K562 (cell line): ENCODE results near the gene TECPR2. TPM values are rescaled to one million over a fixed set of nuclear protein-coding genes. Genes with fewer than 3 reads are reported as not detected.

Experiments
- ATF1 ChIP-seq, 2 experiments: fragments of 450-650 bp in 1 of 2; IDR thresholded peaks; 2 replicates each; pipeline ENCODE4 v1.6.1; 2016; ENCODE audit warnings: missing compliant biosample characterization in 1 of 2, missing genetic modification characterization in 1 of 2
- CBFA2T2 ChIP-seq: fragments of 450-650 bp; conservative IDR thresholded peaks from 2 replicates; pipeline ENCODE4 v1.6.1; 2017; ENCODE audit warnings: mild to moderate bottlenecking
- DACH1 ChIP-seq: fragments of 450-650 bp; IDR thresholded peaks from 2 replicates; pipeline ENCODE4 v1.6.1; 2018; ENCODE audit not compliant: partially characterized antibody
- DMBX1 ChIP-seq: fragments of 250-450 bp; sonication (Bioruptor Pico); IDR thresholded peaks from 2 replicates; pipeline ENCODE4 v1.8.0; 2022; ENCODE audit warnings: inconsistent platforms, mild to moderate bottlenecking, moderate library complexity, borderline replicate concordance
- FIP1L1 ChIP-seq: fragments of 200-400 bp; formaldehyde crosslinking; IDR thresholded peaks from 2 replicates; pipeline ENCODE4 v1.6.1; 2018; ENCODE audit warnings: mild to moderate bottlenecking, low read depth, low read length; ENCODE audit not compliant: poor library complexity, severe bottlenecking
- MAFG ChIP-seq: fragments of 450-650 bp; conservative IDR thresholded peaks from 2 replicates; pipeline ENCODE4 v1.6.1; 2016; ENCODE audit warnings: missing genetic modification characterization, missing compliant biosample characterization
- MTA3 ChIP-seq: fragments of 450-650 bp; formaldehyde crosslinking; IDR thresholded peaks from 2 replicates; pipeline ENCODE4 v1.6.1; 2017; ENCODE audit warnings: mild to moderate bottlenecking, borderline replicate concordance
- PYGO2 ChIP-seq: fragments of 450-650 bp; IDR thresholded peaks from 2 replicates; pipeline ENCODE4 v1.6.1; 2016; ENCODE audit warnings: mild to moderate bottlenecking, missing genetic modification characterization, moderate library complexity, missing compliant biosample characterization
- SNRNP70 ChIP-seq: fragments of 200-400 bp; formaldehyde crosslinking; optimal IDR thresholded peaks from 2 replicates; pipeline ENCODE3; 2017; ENCODE audit warnings: low read depth, low read length
- SRF ChIP-seq, 2 experiments: fragments of 250-450, 450-650 bp in 1 of 2; sonication (Bioruptor Pico) in 1 of 2; sonication (generic) in 1 of 2; formaldehyde crosslinking; IDR thresholded peaks; 2 replicates each; pipeline versions ENCODE4 v1.5.0 to v1.5.1; 2020 to 2022; ENCODE audit warnings: mild to moderate bottlenecking in 1 of 2, missing genetic modification reagents in 1 of 2
- THAP12 ChIP-seq: fragments of 250-450 bp; sonication (Bioruptor Pico); IDR thresholded peaks from 2 replicates; pipeline ENCODE4 v1.9.0; 2021; ENCODE audit warnings: mild to moderate bottlenecking, inconsistent platforms
- YY1 ChIP-seq, 3 experiments: IDR thresholded peaks; 2 replicates each; pipeline ENCODE4 v1.6.1; 2011; ENCODE audit warnings: low read length in 2 of 3, mild to moderate bottlenecking in 2 of 3, moderate library complexity in 2 of 3, borderline replicate concordance in 1 of 3, control low read depth in 1 of 3, low read depth in 1 of 3; ENCODE audit not compliant: insufficient read depth in 3 of 3, insufficient replicate concordance in 2 of 3, control insufficient read depth in 1 of 3, insufficient read length in 1 of 3; ENCODE audit errors: extremely low read depth in 1 of 3
- ZBED1 ChIP-seq: IDR thresholded peaks from 2 replicates; pipeline ENCODE4 v1.6.1; 2014
- ZBTB17 ChIP-seq: fragments of 450-650 bp; formaldehyde crosslinking; IDR thresholded peaks from 2 replicates; pipeline ENCODE4 v1.4.0; 2020; ENCODE audit warnings: mild to moderate bottlenecking
- ZEB2 ChIP-seq: fragments of 450-650 bp; IDR thresholded peaks from 2 replicates; pipeline ENCODE4 v1.6.1; 2016
- ZNF589 ChIP-seq: fragments of 200-800 bp; sonication (Bioruptor generic); IDR thresholded peaks from 2 replicates; pipeline ENCODE4 v1.6.1; 2016; ENCODE audit warnings: low read depth, missing genetic modification characterization, missing compliant biosample characterization
- polyA plus RNA-seq, 8 experiments: library from polyadenylated mRNA; depleted of rRNA in 4 of 8; stranded (reverse) in 5 of 8; unstranded in 3 of 8; fragments of >200 nt; fragmentation: Nextera tagmentation in 2 of 8; fragmentation: Illumina TruSeq in 1 of 8; extraction: Ambion mirVana in 2 of 8; extraction: Trizol in 1 of 8; gene quantifications; 2 replicates each; pipeline versions ENCODE4 v1.2.1 to v1.2.3, GENCODE V29; 2011 to 2014; ENCODE audit warnings: inconsistent platforms in 1 of 8, missing spikeins in 1 of 8
- total RNA-seq, 7 experiments: library from RNA; depleted of rRNA in 6 of 7; stranded (reverse); fragments of >200 nt in 6 of 7; fragmentation: Illumina TruSeq in 2 of 7; extraction: Trizol in 2 of 7; gene quantifications; 2 replicates each; pipeline versions ENCODE4 v1.2.1 to v1.2.3, GENCODE V29; 2011 to 2021; ENCODE audit warnings: low replicate concordance in 1 of 7
- TF ChIP-seq, protein P1 (sequence below): fragments of 450-650 bp; IDR thresholded peaks from 2 replicates; pipeline ENCODE4 v1.6.1; 2016; ENCODE audit warnings: mild to moderate bottlenecking
- TF ChIP-seq, protein P2 (sequence below): fragments of 200-800 bp; sonication (Bioruptor generic); IDR thresholded peaks from 2 replicates; pipeline ENCODE4 v1.6.1; 2017; ENCODE audit warnings: missing genetic modification characterization, missing compliant biosample characterization
- TF ChIP-seq, protein P3 (sequence below): fragments of 200-800 bp; sonication (Bioruptor generic); IDR thresholded peaks from 2 replicates; pipeline ENCODE4 v1.6.1; 2017; ENCODE audit warnings: missing genetic modification characterization, missing compliant biosample characterization

TECPR2 gene
- total and polyA plus RNA-seq, 9 of the 15 experiments (the other 6 are each of a cell fraction or from before 2014, with no cell fraction given): 0.04 to 3.0 (median 0.83) TPM

- TF ChIP-seq, protein P1, sequence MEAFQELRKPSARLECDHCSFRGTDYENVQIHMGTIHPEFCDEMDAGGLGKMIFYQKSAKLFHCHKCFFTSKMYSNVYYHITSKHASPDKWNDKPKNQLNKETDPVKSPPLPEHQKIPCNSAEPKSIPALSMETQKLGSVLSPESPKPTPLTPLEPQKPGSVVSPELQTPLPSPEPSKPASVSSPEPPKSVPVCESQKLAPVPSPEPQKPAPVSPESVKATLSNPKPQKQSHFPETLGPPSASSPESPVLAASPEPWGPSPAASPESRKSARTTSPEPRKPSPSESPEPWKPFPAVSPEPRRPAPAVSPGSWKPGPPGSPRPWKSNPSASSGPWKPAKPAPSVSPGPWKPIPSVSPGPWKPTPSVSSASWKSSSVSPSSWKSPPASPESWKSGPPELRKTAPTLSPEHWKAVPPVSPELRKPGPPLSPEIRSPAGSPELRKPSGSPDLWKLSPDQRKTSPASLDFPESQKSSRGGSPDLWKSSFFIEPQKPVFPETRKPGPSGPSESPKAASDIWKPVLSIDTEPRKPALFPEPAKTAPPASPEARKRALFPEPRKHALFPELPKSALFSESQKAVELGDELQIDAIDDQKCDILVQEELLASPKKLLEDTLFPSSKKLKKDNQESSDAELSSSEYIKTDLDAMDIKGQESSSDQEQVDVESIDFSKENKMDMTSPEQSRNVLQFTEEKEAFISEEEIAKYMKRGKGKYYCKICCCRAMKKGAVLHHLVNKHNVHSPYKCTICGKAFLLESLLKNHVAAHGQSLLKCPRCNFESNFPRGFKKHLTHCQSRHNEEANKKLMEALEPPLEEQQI: no peak
- TF ChIP-seq ZEB2 (no peak), ZNF589 (CRISPR knock-in tag) (0 out of 2 replicates have a peak, but pooled peaks have one; percentile 60), SRF (CRISPR knock-in tag; IDR thresholded peaks at IDR 0.05) (no peak), YY1 (IDR thresholded peaks at IDR 0.05; ENCODE audit: borderline replicate concordance in 1 of 3, control insufficient read depth in 1 of 3, extremely low read depth in 1 of 3, insufficient read depth in 3 of 3, insufficient read length in 1 of 3, insufficient replicate concordance in 2 of 3, low read depth in 1 of 3, low read length in 2 of 3) (peak; percentile 11 to 90 (median 68)), MTA3 (no peak), MAFG (tag) (no peak), DMBX1 (CRISPR knock-in tag) (peak; percentile 64; the same call in 1 of the 2 replicates), PYGO2 (tag) (no peak), ZBTB17 (CRISPR knock-in tag) (no peak), CBFA2T2 (no peak), SNRNP70 (no peak), FIP1L1 (no peak), DACH1 (no peak), ZBED1 (no peak), THAP12 (no peak), ATF1 (CRISPR knock-in tag; IDR thresholded peaks at IDR 0.05) (no peak), ATF1 (tag; IDR thresholded peaks at IDR 0.05) (peak; percentile 51)
- TF ChIP-seq, protein P2, sequence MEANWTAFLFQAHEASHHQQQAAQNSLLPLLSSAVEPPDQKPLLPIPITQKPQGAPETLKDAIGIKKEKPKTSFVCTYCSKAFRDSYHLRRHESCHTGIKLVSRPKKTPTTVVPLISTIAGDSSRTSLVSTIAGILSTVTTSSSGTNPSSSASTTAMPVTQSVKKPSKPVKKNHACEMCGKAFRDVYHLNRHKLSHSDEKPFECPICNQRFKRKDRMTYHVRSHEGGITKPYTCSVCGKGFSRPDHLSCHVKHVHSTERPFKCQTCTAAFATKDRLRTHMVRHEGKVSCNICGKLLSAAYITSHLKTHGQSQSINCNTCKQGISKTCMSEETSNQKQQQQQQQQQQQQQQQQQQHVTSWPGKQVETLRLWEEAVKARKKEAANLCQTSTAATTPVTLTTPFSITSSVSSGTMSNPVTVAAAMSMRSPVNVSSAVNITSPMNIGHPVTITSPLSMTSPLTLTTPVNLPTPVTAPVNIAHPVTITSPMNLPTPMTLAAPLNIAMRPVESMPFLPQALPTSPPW (CRISPR knock-in tag): peak; percentile 40
- TF ChIP-seq, protein P3, sequence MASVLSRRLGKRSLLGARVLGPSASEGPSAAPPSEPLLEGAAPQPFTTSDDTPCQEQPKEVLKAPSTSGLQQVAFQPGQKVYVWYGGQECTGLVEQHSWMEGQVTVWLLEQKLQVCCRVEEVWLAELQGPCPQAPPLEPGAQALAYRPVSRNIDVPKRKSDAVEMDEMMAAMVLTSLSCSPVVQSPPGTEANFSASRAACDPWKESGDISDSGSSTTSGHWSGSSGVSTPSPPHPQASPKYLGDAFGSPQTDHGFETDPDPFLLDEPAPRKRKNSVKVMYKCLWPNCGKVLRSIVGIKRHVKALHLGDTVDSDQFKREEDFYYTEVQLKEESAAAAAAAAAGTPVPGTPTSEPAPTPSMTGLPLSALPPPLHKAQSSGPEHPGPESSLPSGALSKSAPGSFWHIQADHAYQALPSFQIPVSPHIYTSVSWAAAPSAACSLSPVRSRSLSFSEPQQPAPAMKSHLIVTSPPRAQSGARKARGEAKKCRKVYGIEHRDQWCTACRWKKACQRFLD (CRISPR knock-in tag): peak; percentile 89
These were observed 176.1 kb downstream of the TECPR2 start (continued) for GRCh38 chr14:102538602-102539543.
